AG04449 (cell line): ENCODE data around the gene ANKRD61.

Source experiments
- CTCF ChIA-PET: fragments of 350-600 bp; formaldehyde crosslinking; extraction: SDS; loops from one replicate; lab custom pipeline; 2021; ENCODE audit warnings: antibody characterized with exemption; lab: Yijun Ruan, JAX
- POLR2A ChIA-PET: fragments of 400-600, 350-600 bp; formaldehyde crosslinking; extraction: SDS; loops from one replicate; lab custom pipeline; 2020; ENCODE audit warnings: antibody characterized with exemption, inconsistent platforms; lab: Yijun Ruan, JAX
- DNase-seq: peaks from one replicate; pipeline ENCODE4 v3.0.0-alpha.2; 2010; ENCODE audit warnings: low read depth, low spot score
- H3K4me3 ChIP-seq: 2 replicates; pipeline ENCODE4 v1.5.1; 2011; ENCODE audit warnings: low read depth, mild to moderate bottlenecking, control low read depth, low read length
- TF ChIP-seq, protein P1 (sequence below): IDR thresholded peaks from one replicate; pipeline ENCODE4 v1.5.1; 2011; ENCODE audit warnings: mild to moderate bottlenecking, moderate library complexity, low read length, control low read depth, inconsistent platforms; ENCODE audit not compliant: insufficient read depth; ENCODE audit errors: missing control alignments

ANKRD61 gene

DNA sequence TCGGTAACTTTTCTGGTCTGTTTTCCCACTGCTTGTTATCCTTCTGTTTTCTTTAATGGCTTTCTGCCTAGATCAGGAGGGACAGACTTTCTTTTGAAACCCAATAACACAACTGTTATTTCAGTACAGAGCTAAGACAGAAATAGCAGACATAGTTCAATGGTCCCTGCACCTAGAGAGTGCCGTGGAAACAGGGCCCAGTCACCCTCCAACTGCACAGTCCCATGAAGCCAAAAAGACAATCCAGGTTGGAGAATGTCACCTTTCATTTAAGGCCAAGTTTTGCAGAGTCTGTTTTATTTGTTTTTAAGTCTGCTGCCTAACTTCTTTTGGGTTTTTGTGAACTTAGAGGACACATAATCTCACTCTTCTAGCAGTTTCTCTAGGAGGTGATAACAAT is 19.6 kb upstream of the ANKRD61 start:
- CTCF ChIA-PET, result no interaction called here
- no peak overlapping the region for H3K4me3 ChIP-seq
- DNase-seq, result no peak
- POLR2A ChIA-PET, result no interaction called here
- TF ChIP-seq, protein P1, sequence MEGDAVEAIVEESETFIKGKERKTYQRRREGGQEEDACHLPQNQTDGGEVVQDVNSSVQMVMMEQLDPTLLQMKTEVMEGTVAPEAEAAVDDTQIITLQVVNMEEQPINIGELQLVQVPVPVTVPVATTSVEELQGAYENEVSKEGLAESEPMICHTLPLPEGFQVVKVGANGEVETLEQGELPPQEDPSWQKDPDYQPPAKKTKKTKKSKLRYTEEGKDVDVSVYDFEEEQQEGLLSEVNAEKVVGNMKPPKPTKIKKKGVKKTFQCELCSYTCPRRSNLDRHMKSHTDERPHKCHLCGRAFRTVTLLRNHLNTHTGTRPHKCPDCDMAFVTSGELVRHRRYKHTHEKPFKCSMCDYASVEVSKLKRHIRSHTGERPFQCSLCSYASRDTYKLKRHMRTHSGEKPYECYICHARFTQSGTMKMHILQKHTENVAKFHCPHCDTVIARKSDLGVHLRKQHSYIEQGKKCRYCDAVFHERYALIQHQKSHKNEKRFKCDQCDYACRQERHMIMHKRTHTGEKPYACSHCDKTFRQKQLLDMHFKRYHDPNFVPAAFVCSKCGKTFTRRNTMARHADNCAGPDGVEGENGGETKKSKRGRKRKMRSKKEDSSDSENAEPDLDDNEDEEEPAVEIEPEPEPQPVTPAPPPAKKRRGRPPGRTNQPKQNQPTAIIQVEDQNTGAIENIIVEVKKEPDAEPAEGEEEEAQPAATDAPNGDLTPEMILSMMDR, result no peak

DNA sequence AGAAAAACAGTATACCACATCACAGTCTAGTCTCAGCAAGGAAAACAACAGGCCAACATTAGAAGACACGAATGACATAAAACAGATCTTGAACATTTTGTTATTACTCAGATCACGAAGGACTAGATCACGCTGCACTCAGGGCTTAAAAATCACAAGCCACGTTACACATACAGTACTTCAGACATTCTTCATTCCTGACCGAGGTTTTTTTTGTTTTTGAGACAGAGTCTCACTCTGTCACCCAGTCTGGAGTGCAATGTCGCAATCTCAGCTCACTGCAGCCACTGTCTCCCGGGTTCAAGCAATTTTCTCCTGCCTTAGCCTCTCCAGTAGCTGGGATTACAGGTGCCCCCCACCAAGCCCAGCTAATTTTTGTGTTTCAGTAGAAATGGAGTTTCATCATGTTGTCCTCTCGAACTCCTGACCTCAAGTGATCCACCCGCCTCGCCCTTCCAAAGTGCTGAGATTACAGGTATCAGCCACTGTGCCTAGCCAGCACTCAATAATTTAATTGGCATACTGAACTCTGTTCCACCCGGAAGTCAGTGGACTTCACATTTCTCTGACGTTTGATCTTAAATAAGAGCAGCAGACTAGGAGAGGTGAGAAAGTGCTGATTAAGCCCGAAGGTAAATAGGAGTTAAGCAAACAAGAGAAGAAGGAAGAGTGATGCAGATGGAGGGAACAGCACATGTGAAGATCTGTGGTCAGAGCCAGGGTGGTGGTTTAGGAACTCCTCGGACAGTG is 18.6 kb upstream of the ANKRD61 start:
- CTCF ChIA-PET, result no interaction called here
- POLR2A ChIA-PET, result no interaction called here
- TF ChIP-seq, protein P1, result no peak
- DNase-seq, result no peak
- H3K4me3 ChIP-seq, result no peak overlapping the region

DNA sequence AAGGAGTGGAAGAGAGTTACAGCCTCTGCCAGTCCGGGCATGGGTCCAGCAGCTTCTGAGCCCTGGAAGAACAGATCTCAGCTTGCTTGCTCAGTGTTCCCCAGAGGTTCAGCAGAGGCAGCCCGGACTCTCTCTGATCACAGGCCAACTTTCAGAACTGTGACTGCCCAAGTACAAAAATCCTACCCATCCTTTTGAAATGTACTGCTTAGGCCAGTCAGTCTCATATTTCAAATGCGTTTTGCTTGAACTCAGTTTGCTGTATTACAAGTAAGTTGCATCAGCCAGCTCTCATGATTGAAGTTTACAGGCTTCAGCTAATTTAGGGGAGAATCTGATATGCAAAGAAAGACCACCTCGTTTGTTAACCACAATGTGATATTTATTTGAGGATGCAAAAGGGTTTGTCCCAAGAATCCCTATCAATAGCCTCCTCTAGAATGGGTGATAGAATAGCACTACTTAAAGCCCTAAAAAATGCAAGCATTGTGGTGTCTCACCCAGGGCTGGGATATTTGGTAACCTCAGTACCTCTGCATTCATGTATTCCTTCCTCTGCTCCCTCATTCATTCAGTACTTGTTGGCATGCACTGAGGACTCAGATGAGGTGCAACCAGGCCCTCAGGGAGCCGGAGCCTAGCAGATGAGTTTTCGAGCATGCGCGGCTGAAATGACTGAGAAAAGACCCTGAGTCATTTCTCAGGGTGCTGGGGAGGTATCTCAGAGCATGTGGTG is 15.1 kb upstream of the ANKRD61 start:
- peak; percentile 91 for DNase-seq
- TF ChIP-seq, protein P1, result no peak
- POLR2A ChIA-PET, result no interaction called here
- CTCF ChIA-PET, result interaction anchor here (1.0 to 1.4 kb wide), 4 partner anchors 9 to 90 kb away, joined by 3 to 4 read pairs (median 4); no protein-coding TSS in a partner anchor
- H3K4me3 ChIP-seq, result no peak overlapping the region

DNA sequence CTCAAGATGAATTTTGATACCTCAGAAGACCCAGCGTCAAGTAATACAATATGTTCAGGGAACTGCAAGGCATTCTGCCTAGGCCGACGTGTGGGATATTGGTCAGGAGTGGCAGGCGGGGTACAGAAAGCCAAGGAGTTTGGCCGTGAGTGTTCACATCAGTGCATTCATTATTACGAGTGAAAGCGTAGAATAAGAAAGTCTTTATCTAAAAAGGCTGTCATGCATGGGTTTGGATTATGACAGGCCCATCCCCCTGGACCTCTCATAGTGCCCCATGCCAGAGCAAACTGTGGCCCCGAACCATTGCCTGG is 14.6 kb upstream of the ANKRD61 start:
- CTCF ChIA-PET, result interaction anchor here (1.2 to 1.4 kb wide), 2 partner anchors 19 to 90 kb away, joined by 3 to 4 read pairs; no protein-coding TSS in a partner anchor
- DNase-seq, result no peak
- no peak overlapping the region for H3K4me3 ChIP-seq
- TF ChIP-seq, protein P1, result no peak
- POLR2A ChIA-PET, result no interaction called here

DNA sequence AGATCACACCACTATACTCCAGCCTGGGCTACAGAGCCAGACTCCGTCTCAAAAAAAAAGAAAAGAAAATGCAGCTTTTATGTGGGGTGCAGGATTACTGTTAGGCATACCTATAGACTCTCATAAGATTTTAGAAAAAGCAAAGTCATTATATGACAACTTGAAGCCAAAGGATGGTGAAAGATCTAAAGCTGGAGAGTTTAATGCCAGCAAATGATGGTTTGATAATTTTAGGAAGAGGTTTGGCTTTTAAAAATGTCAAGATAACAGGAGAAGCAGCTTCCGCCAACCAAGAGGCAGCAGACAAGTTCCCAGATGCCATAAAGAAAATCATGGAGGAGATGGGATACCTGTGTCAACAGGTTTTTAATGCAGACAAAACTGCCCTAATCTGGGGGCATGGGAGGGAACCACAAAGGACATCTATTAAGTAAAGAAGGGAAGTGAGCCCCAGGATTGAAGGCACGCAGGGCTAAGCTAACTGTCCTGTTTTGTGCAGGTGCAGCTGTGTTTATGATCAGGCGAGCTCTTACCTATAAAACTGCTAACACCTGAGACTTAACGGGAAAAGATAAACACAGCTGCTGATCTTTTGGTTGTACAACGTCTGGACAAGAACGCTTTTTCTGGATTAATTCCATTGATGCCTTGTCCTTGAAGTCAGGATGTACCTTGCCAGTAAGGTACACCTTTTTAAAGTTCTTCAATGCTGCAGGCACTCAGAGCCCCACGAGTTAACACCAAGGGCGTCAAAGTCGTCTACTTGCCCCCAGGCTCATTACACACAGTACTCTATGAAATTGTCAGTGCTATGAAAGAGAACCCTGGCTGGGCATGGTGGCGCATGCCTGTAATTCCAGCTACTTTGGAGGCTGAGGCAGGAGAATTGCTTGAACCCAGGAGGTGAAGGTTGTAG is 10.5 kb upstream of the ANKRD61 start:
- no peak for DNase-seq
- ChIA-PET CTCF (interaction anchor here (0.8 to 1.2 kb wide), 3 partner anchors 12 to 32 kb away, joined by 3 to 5 read pairs (median 4); partner anchors contain the start of genes AIMP2 and PMS2), POLR2A (no interaction called here)
- H3K4me3 ChIP-seq, result no peak overlapping the region
- TF ChIP-seq, protein P1, result no peak

DNA sequence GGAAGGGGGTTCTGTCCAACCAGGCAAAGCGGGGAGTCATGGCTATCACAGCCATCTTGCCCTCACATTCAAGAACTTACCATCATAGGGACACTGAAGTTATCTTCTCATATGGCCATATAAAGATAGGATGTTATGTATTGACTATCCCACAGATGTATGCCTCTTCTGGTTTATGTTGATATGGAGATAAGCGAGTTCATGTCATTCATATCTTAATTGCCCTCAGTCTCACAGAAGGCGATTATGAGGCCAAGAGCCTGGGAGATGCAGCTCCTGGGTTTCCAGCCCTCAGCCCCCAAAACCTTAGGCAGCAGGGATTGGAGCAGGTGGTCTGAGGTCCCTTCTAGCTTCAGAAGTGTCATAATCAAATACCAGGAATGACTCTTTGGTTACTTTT is 8.5 kb upstream of the ANKRD61 start:
- CTCF ChIA-PET, result no interaction called here
- no peak overlapping the region for H3K4me3 ChIP-seq
- TF ChIP-seq, protein P1, result no peak
- no peak for DNase-seq
- POLR2A ChIA-PET, result no interaction called here
